H1 (cell line): ENCODE results near the gene STX8.

ENCODE experiments used
- ATF3 ChIP-seq: IDR thresholded peaks from 2 replicates; pipeline ENCODE4 v1.6.1; 2011; ENCODE audit warnings: low read depth, mild to moderate bottlenecking, low read length; ENCODE audit not compliant: insufficient read depth
- CHD1 ChIP-seq: IDR thresholded peaks from 2 replicates; pipeline ENCODE4 v1.6.1; 2012; ENCODE audit warnings: low read depth, low read length, improper control_type of control experiment
- CTCF ChIP-seq, 3 experiments: IDR thresholded peaks; 1 replicate in 2 of 3; 2 replicates in 1 of 3; pipeline versions ENCODE4 v1.5.1 to v1.6.1; 2011; ENCODE audit warnings: low read length in 3 of 3, mild to moderate bottlenecking in 3 of 3, inconsistent platforms in 2 of 3, low read depth in 1 of 3, moderate library complexity in 1 of 3; ENCODE audit not compliant: insufficient read depth in 1 of 3; ENCODE audit errors: control extremely low read depth in 1 of 3
- GTF2F1 ChIP-seq: IDR thresholded peaks from 2 replicates; pipeline ENCODE4 v1.6.1; 2012; ENCODE audit warnings: low read depth, low read length, improper control_type of control experiment, borderline replicate concordance
- HDAC2 ChIP-seq, 2 experiments: fragments of 300-600 bp in 1 of 2; sonication (generic) in 1 of 2; IDR thresholded peaks; 2 replicates each; pipeline ENCODE4 v1.6.1; 2011 to 2012; ENCODE audit warnings: low read depth in 2 of 2, low read length in 2 of 2, mild to moderate bottlenecking in 2 of 2, moderate library complexity in 2 of 2, borderline replicate concordance in 1 of 2, inconsistent platforms in 1 of 2
- KDM5A ChIP-seq: fragments of 200-600 bp; IDR thresholded peaks from 2 replicates; pipeline ENCODE4 v1.7.1; 2012; ENCODE audit warnings: mild to moderate bottlenecking, low read length, inconsistent platforms, mixed read lengths
- MAX ChIP-seq: IDR thresholded peaks from 2 replicates; pipeline ENCODE4 v1.6.1; 2012; ENCODE audit warnings: inconsistent platforms
- POLR2A ChIP-seq, 2 experiments: IDR thresholded peaks; 1 replicate in 1 of 2; 2 replicates in 1 of 2; pipeline ENCODE4 v1.6.1; 2011; ENCODE audit warnings: low read depth in 2 of 2, low read length in 2 of 2, mild to moderate bottlenecking in 2 of 2; ENCODE audit errors: control extremely low read depth in 1 of 2
- RFX5 ChIP-seq: IDR thresholded peaks from 2 replicates; pipeline ENCODE4 v1.6.1; 2011; ENCODE audit warnings: low read depth, low read length, improper control_type of control experiment, borderline replicate concordance
- TCF12 ChIP-seq: IDR thresholded peaks from 2 replicates; pipeline ENCODE4 v1.6.1; 2011; ENCODE audit warnings: low read depth, mild to moderate bottlenecking, low read length
- ZNF274 ChIP-seq: IDR thresholded peaks from 2 replicates; pipeline ENCODE4 v1.7.0; 2012; ENCODE audit warnings: low read length, borderline replicate concordance; ENCODE audit errors: extremely low read depth
- TF ChIP-seq, protein P1 (sequence below): IDR thresholded peaks from 2 replicates; pipeline ENCODE4 v1.6.1; 2012; ENCODE audit warnings: low read length, inconsistent platforms

DNA sequence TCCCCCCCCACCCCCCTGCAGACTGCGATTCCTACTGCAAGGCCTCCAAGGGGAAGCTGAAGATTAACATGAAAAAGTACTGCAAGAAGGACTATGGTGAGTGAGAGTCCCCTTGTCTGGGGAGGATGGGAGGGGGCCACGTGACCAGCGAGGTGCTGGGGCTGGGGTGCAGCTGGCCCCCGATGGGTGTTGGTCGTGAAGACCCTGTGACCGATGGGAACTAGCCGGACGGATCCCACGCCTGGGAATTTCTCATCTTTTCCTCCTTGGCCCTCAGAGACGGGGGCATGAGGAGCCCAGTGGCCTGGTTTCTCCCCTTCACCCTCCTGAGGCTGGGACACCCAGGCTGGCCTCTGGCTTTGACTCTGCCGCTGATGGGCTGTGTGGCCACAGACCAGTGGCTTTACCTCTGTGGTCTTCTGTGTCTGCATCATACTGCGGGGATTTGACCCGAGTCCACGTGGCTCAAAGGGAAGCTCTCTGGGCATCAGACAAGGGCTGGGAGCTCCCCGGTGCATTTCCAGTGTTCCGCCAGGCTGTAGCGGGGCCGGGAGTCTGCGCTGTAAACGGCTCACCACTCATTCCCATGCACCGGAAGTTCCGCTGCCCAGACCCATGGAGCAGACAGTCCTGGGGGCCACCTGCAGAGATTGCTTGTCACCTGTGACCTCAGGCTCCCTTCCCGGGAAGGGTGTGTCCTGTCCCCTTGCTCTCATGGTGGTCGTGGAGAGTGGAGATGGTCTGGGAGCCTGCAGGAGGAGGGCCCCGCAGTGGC lies 354.3 kb downstream of the STX8 start:
- TF ChIP-seq MAX = no peak
- no peak for TF ChIP-seq CTCF (IDR thresholded peaks at IDR 0.05; ENCODE audit: control extremely low read depth in 1 of 3, insufficient read depth in 1 of 3, low read depth in 1 of 3, low read length in 3 of 3)
- no peak for TF ChIP-seq ATF3
- TF ChIP-seq GTF2F1 = no peak
- TF ChIP-seq ZNF274 = no peak
- TF ChIP-seq CHD1 = no peak
- TF ChIP-seq POLR2A (IDR thresholded peaks at IDR 0.05; ENCODE audit: control extremely low read depth in 1 of 2, low read depth in 2 of 2, low read length in 2 of 2) = no peak
- no peak for TF ChIP-seq TCF12
- TF ChIP-seq, protein P1, sequence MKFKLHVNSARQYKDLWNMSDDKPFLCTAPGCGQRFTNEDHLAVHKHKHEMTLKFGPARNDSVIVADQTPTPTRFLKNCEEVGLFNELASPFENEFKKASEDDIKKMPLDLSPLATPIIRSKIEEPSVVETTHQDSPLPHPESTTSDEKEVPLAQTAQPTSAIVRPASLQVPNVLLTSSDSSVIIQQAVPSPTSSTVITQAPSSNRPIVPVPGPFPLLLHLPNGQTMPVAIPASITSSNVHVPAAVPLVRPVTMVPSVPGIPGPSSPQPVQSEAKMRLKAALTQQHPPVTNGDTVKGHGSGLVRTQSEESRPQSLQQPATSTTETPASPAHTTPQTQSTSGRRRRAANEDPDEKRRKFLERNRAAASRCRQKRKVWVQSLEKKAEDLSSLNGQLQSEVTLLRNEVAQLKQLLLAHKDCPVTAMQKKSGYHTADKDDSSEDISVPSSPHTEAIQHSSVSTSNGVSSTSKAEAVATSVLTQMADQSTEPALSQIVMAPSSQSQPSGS = no peak
- no peak for TF ChIP-seq RFX5
- no peak for TF ChIP-seq HDAC2 (IDR thresholded peaks at IDR 0.05; ENCODE audit: borderline replicate concordance in 1 of 2, low read depth in 2 of 2, low read length in 2 of 2)
- no peak for TF ChIP-seq KDM5A
